ENCODE results near the gene CDK2AP2. TPM values are rescaled to one million over a fixed set of nuclear protein-coding genes. Genes with fewer than 3 reads are reported as not detected.

CDK2AP2 gene
- total and polyA plus RNA-seq, 10 of the 15 experiments (the other 5 are each of a cell fraction or from before 2014, with no cell fraction given), result 8.0 to 177 (median 40.9) TPM

- no peak for TF ChIP-seq TCF7 (IDR thresholded peaks at IDR 0.05; ENCODE audit: borderline replicate concordance)
- no peak for TF ChIP-seq WRNIP1 (IDR thresholded peaks at IDR 0.05; ENCODE audit: borderline replicate concordance, low read depth, low read length)
- no peak for TF ChIP-seq ETV6 (conservative IDR thresholded peaks at IDR 0.05 in 1 of 2, IDR thresholded peaks at IDR 0.05 in 1 of 2; ENCODE audit: borderline replicate concordance in 1 of 2, low read depth in 1 of 2)
- 0 out of 2 replicates have a peak, but pooled peaks have one; percentile 54 for TF ChIP-seq SIN3A (IDR thresholded peaks at IDR 0.05; ENCODE audit: low read depth, low read length)
- peak; percentile 93 for TF ChIP-seq HDGF (IDR thresholded peaks at IDR 0.05)
- TF ChIP-seq HSF1 (IDR thresholded peaks at IDR 0.05; ENCODE audit: low read depth, low read length), result no peak
- no peak for TF ChIP-seq MXI1 (IDR thresholded peaks at IDR 0.05; ENCODE audit: low read depth, low read length)
- TF ChIP-seq JUNB (IDR thresholded peaks at IDR 0.05), result no peak
- no peak for TF ChIP-seq ASH2L (IDR thresholded peaks at IDR 0.05; ENCODE audit: borderline replicate concordance, low read depth)
- peak; percentile 100 for TF ChIP-seq YY1 (IDR thresholded peaks at IDR 0.05; ENCODE audit: low read depth, low read length)
- peak; percentile 77 for TF ChIP-seq HCFC1 (IDR thresholded peaks at IDR 0.05; ENCODE audit: low read length)
- no peak for TF ChIP-seq SREBF2 (IDR thresholded peaks at IDR 0.05; ENCODE audit: low read length)
- no peak for TF ChIP-seq ZBED1 (IDR thresholded peaks at IDR 0.05; ENCODE audit: borderline replicate concordance)
- TF ChIP-seq CHD2 (IDR thresholded peaks at IDR 0.05; ENCODE audit: borderline replicate concordance, low read depth, low read length), result peak; percentile 64; the same call in 1 of the 2 replicates
- 0 out of 2 replicates have a peak, but pooled peaks have one; percentile 33 for TF ChIP-seq CBFB (IDR thresholded peaks at IDR 0.05; ENCODE audit: low read depth)
- no peak for TF ChIP-seq NFIC (IDR thresholded peaks at IDR 0.05; ENCODE audit: low read depth, low read length)
- TF ChIP-seq STAT1 (conservative IDR thresholded peaks at IDR 0.05), result peak; percentile 70; the same call in 1 of the 2 replicates
- TF ChIP-seq SUZ12 (IDR thresholded peaks at IDR 0.05; ENCODE audit: unreplicated experiment), result no peak
- no peak for TF ChIP-seq SKIL (IDR thresholded peaks at IDR 0.05; ENCODE audit: low read depth, poor library complexity, severe bottlenecking)
- TF ChIP-seq RELA (IDR thresholded peaks at IDR 0.05; ENCODE audit: borderline replicate concordance, partially characterized antibody), result peak; percentile 28
- no peak for TF ChIP-seq BACH1 (IDR thresholded peaks at IDR 0.05; ENCODE audit: borderline replicate concordance)
- TF ChIP-seq E2F8 (IDR thresholded peaks at IDR 0.05; ENCODE audit: low read depth, partially characterized antibody), result no peak
- peak; percentile 83 for TF ChIP-seq DPF2 (IDR thresholded peaks at IDR 0.05)
Measured at GRCh38 chr11:67482827-67483798, 24.8 kb downstream of the CDK2AP2 start, which contains the start of gene AIP (continued).

Measured in GM12878 (cell line).